ENCODE data around the gene TRAPPC10. TPM values are rescaled to one million over a fixed set of nuclear protein-coding genes. Genes with fewer than 3 reads are reported as not detected.

The TRAPPC10 gene
- total RNA-seq, 1 donor from 2014 or later, result 16.8 TPM

- no peak overlapping the region for H3K4me3 ChIP-seq (ENCODE audit: low read depth, low read length)
- no peak for TF ChIP-seq CTCF (IDR thresholded peaks at IDR 0.05; ENCODE audit: insufficient read depth, low read length, severe bottlenecking)
- H3K27me3 ChIP-seq (ENCODE audit: control insufficient read depth, insufficient read depth, low read length), result no peaks in the 10 kb centered on the region
- DNase-seq (ENCODE audit: low read depth) (no peak), FAIRE-seq (no peak)
- H3K36me3 ChIP-seq (ENCODE audit: control insufficient read depth, insufficient read depth, low read length), result peaks cover 12% of the 10 kb centered on the region
Measured at GRCh38 chr21:44078411-44078981, 66.4 kb downstream of the TRAPPC10 start.

GRCh38 chr21:44079446-44079845, 67.3 kb downstream of the TRAPPC10 start:
- Histone ChIP-seq H3K27me3 (ENCODE audit: control insufficient read depth, insufficient read depth, low read length) (no peaks in the 10 kb centered on the region), H3K4me3 (ENCODE audit: low read depth, low read length) (no peak overlapping the region), H3K36me3 (ENCODE audit: control insufficient read depth, insufficient read depth, low read length) (peaks cover 14% of the 10 kb centered on the region)
- DNase-seq (ENCODE audit: low read depth) (no peak), FAIRE-seq (no peak)
- no peak for TF ChIP-seq CTCF (IDR thresholded peaks at IDR 0.05; ENCODE audit: insufficient read depth, low read length, severe bottlenecking)

GRCh38 chr21:44079846-44080245, 67.7 kb downstream of the TRAPPC10 start:
- FAIRE-seq, result no peak
- peaks cover 15% of the 10 kb centered on the region for H3K36me3 ChIP-seq (ENCODE audit: control insufficient read depth, insufficient read depth, low read length)
- no peak for TF ChIP-seq CTCF (IDR thresholded peaks at IDR 0.05; ENCODE audit: insufficient read depth, low read length, severe bottlenecking)

GRCh38 chr21:44082648-44083440, 70.7 kb downstream of the TRAPPC10 start:
- Histone ChIP-seq H3K27me3 (ENCODE audit: control insufficient read depth, insufficient read depth, low read length) (no peaks in the 10 kb centered on the region), H3K36me3 (ENCODE audit: control insufficient read depth, insufficient read depth, low read length) (peaks cover 29% of the 10 kb centered on the region), H3K4me3 (ENCODE audit: low read depth, low read length) (no peak overlapping the region)
- peak; percentile 76 for DNase-seq (ENCODE audit: low read depth)
- peak; percentile 55 for FAIRE-seq
- TF ChIP-seq CTCF (IDR thresholded peaks at IDR 0.05; ENCODE audit: insufficient read depth, low read length, severe bottlenecking), result no peak

More at GRCh38 chr21:44079846-44080245, 67.7 kb downstream of the TRAPPC10 start:
- H3K27me3 ChIP-seq (ENCODE audit: control insufficient read depth, insufficient read depth, low read length), result no peaks in the 10 kb centered on the region
- DNase-seq (ENCODE audit: low read depth), result no peak
- H3K4me3 ChIP-seq (ENCODE audit: low read depth, low read length), result no peak overlapping the region

- peaks cover 30% of the 10 kb centered on the region for H3K36me3 ChIP-seq (ENCODE audit: control insufficient read depth, insufficient read depth, low read length)
Measured at GRCh38 chr21:44083631-44084291, 71.7 kb downstream of the TRAPPC10 start.

More at GRCh38 chr21:44083631-44084291, 71.7 kb downstream of the TRAPPC10 start:
- Histone ChIP-seq H3K27me3 (ENCODE audit: control insufficient read depth, insufficient read depth, low read length) (no peaks in the 10 kb centered on the region), H3K4me3 (ENCODE audit: low read depth, low read length) (no peak overlapping the region)
- no peak for FAIRE-seq
- peak; percentile 6 for DNase-seq (ENCODE audit: low read depth)
- no peak for TF ChIP-seq CTCF (IDR thresholded peaks at IDR 0.05; ENCODE audit: insufficient read depth, low read length, severe bottlenecking)
